B cell (primary cell): Measurements from ENCODE around the gene ENO4. TPM values are rescaled to one million over a fixed set of nuclear protein-coding genes. Genes with fewer than 3 reads are reported as not detected.

Experiments
- ATAC-seq: fragments of 200-7000 bp; cut with Tn5 transposase; one replicate; pipeline ENCODE4 v1.10.0; 2021; ENCODE audit warnings: low read depth, mild to moderate bottlenecking, moderate number of reproducible peaks, moderate library complexity
- CTCF ChIA-PET: fragments of 350-600 bp; sonication (Branson Sonifier 250); formaldehyde crosslinking; loops from one replicate; lab custom pipeline; 2021; ENCODE audit warnings: antibody characterized with exemption, inconsistent platforms; lab: Charles Lee
- POLR2A ChIA-PET: fragments of 350-600 bp; sonication (Branson Sonifier 250); formaldehyde crosslinking; loops from one replicate; lab custom pipeline; 2021; ENCODE audit warnings: antibody characterized with exemption; lab: Charles Lee
- DNase-seq: peaks from one replicate; pipeline ENCODE4 v3.0.0; 2013
- H2AFZ ChIP-seq: 2 replicates; pipeline ENCODE4 v1.6.1; 2012; ENCODE audit warnings: mild to moderate bottlenecking, low read depth, low read length; ENCODE audit not compliant: insufficient read depth, poor library complexity, severe bottlenecking
- H3K27ac ChIP-seq, 2 donors: 1 replicate in 1 of 2; 2 replicates in 1 of 2; pipeline ENCODE4 v1.5.1; 2012 to 2013; ENCODE audit warnings: low read length in 2 of 2, mild to moderate bottlenecking in 2 of 2, moderate library complexity in 1 of 2
- H3K27me3 ChIP-seq, 4 experiments: fragments of 200-600 bp in 1 of 4; sonication (generic) in 1 of 4; replicated peaks in 1 of 4; 1 replicate in 2 of 4; 2 replicates in 2 of 4; pipeline versions ENCODE4 v1.6.1 to v1.7.0; 2013 to 2016; ENCODE audit warnings: low read length in 3 of 4, mild to moderate bottlenecking in 2 of 4, mixed read lengths in 1 of 4, moderate library complexity in 1 of 4; ENCODE audit not compliant: insufficient read depth in 4 of 4, control insufficient read depth in 3 of 4; ENCODE audit errors: control extremely low read depth in 1 of 4
- H3K36me3 ChIP-seq, 2 experiments: replicated peaks in 1 of 2; 1 replicate in 1 of 2; 2 replicates in 1 of 2; pipeline versions ENCODE4 v1.6.1 to v1.7.1; 2013; ENCODE audit warnings: low read length in 1 of 2; ENCODE audit not compliant: insufficient read depth in 2 of 2, control insufficient read depth in 1 of 2; ENCODE audit errors: control extremely low read depth in 1 of 2, extremely low read depth in 1 of 2
- H3K4me1 ChIP-seq, 2 donors: fragments of 200-600 bp in 1 of 2; sonication (generic) in 1 of 2; 1 replicate in 1 of 2; 2 replicates in 1 of 2; pipeline versions ENCODE4 v1.5.1 to v1.6.1; 2013 to 2017; ENCODE audit warnings: low read length in 2 of 2; ENCODE audit not compliant: control insufficient read depth in 2 of 2, insufficient read depth in 2 of 2
- H3K4me2 ChIP-seq: replicated peaks from 2 replicates; pipeline ENCODE3; 2012; ENCODE audit warnings: mild to moderate bottlenecking, low read depth, low read length; ENCODE audit not compliant: poor library complexity, severe bottlenecking
- H3K4me3 ChIP-seq, 5 experiments: fragments of 200-600 bp in 1 of 5; sonication (generic) in 1 of 5; 1 replicate in 3 of 5; 2 replicates in 2 of 5; pipeline versions ENCODE4 v1.5.1 to v1.7.0; 2011 to 2016; ENCODE audit warnings: low read length in 4 of 5, mild to moderate bottlenecking in 4 of 5, low read depth in 2 of 5, control low read depth in 1 of 5, moderate library complexity in 1 of 5; ENCODE audit not compliant: insufficient read depth in 1 of 5; ENCODE audit errors: control extremely low read depth in 1 of 5, extremely low read depth in 1 of 5
- H3K79me2 ChIP-seq: fragments of 200-600 bp; sonication (generic); one replicate; pipeline ENCODE4 v1.6.0; 2016; ENCODE audit warnings: low read length; ENCODE audit not compliant: control insufficient read depth, insufficient read depth
- H3K9ac ChIP-seq: fragments of 200-600 bp; sonication (generic); 2 replicates; pipeline ENCODE4 v1.6.1; 2017; ENCODE audit warnings: mild to moderate bottlenecking, low read length, moderate library complexity
- H3K9me3 ChIP-seq, 3 donors: one replicate each; pipeline versions ENCODE4 v1.6.1 to v1.7.1; 2013; ENCODE audit warnings: low read length in 2 of 3; ENCODE audit not compliant: control insufficient read depth in 2 of 3, insufficient read depth in 1 of 3; ENCODE audit errors: control extremely low read depth in 1 of 3
- H4K20me1 ChIP-seq: 2 replicates; pipeline ENCODE4 v1.6.0; 2012; ENCODE audit warnings: mild to moderate bottlenecking, low read length; ENCODE audit not compliant: insufficient read depth, control insufficient read depth, poor library complexity, severe bottlenecking
- H3K27ac Mint-ChIP-seq: one replicate; pipeline ENCODE4 v1.8.0; 2021; ENCODE audit warnings: mixed read lengths
- H3K27me3 Mint-ChIP-seq: one replicate; pipeline ENCODE4 v1.8.0; 2021; ENCODE audit warnings: mixed read lengths
- H3K4me1 Mint-ChIP-seq: one replicate; pipeline ENCODE4 v1.8.0; 2021; ENCODE audit warnings: mixed read lengths
- H3K4me3 Mint-ChIP-seq: one replicate; pipeline ENCODE4 v1.8.0; 2021; ENCODE audit warnings: mixed read lengths
- H3K9me3 Mint-ChIP-seq: one replicate; pipeline ENCODE4 v1.8.0; 2022; ENCODE audit warnings: mixed read lengths; ENCODE audit not compliant: insufficient read depth
- CTCF ChIP-seq: fragments of 200-600 bp; IDR thresholded peaks from one replicate; pipeline ENCODE4 v1.8.0; 2022; ENCODE audit warnings: antibody characterized with exemption, mild to moderate bottlenecking
- EZH2 ChIP-seq: IDR thresholded peaks from 2 replicates; pipeline ENCODE4 v1.6.1; 2012; ENCODE audit warnings: borderline replicate concordance, low read depth, mild to moderate bottlenecking, moderate library complexity, low read length; ENCODE audit not compliant: insufficient read depth, poor library complexity, severe bottlenecking
- WGBS: methylation state at CpG from one replicate; pipeline ENCODE4 v1.1.5; 2013; ENCODE audit warnings: missing lambda C conversion rate; ENCODE audit not compliant: insufficient coverage; 5-methylcytosine and 5-hydroxymethylcytosine counted together
- intact Hi-C: fragments of 100-400 bp; cut with micrococcal nuclease; formaldehyde crosslinking; loops from one replicate; pipeline ENCODE4 v1.10.0; 2022
- polyA plus RNA-seq: library from polyadenylated mRNA; depleted of rRNA; stranded (reverse); fragments of >200 nt; gene quantifications from 2 replicates; pipeline ENCODE4 v1.2.3, GENCODE V29; 2012
- total RNA-seq, 2 donors: library from RNA; stranded (reverse); fragments of 120-200 nt in 1 of 2; gene quantifications; 1 replicate in 1 of 2; 2 replicates in 1 of 2; pipeline versions ENCODE4 v1.2.3 to v1.2.4, GENCODE V29; 2013 to 2022

Gene ENO4
- total and polyA plus RNA-seq, 2 donors (not counting 1 experiment from before 2014, with no cell fraction given) = 0.07 to 0.37 TPM

GRCh38 chr10:116829711-116830110 is 19.6 kb upstream of the ENO4 start:
- H3K36me3 ChIP-seq = no peaks in the 10 kb centered on the region
- H3K27ac ChIP-seq = no peak overlapping the region
- TF ChIP-seq EZH2 (no peak), CTCF (no peak)
- ATAC-seq (no peak), DNase-seq (no peak)
- H3K4me1 ChIP-seq = no peaks in the 10 kb centered on the region
- no peaks in the 10 kb centered on the region for H3K4me1 Mint-ChIP-seq
- H3K9me3 Mint-ChIP-seq = no peaks in the 10 kb centered on the region
- ChIA-PET CTCF (interaction anchor here (1.5 kb wide), 1 partner anchor 345 kb away, joined by 3 read pairs; no protein-coding TSS in a partner anchor), POLR2A (no interaction called here)
- H3K9me3 ChIP-seq = no peaks in the 10 kb centered on the region
- H4K20me1 ChIP-seq = no peaks in the 10 kb centered on the region
- intact Hi-C loops = no loop called here
- H3K27me3 ChIP-seq = no peaks in the 10 kb centered on the region
- H3K9ac ChIP-seq = no peak overlapping the region
- 97% methylated on average over 8 of the region's 9 CpGs for WGBS
- H3K27me3 Mint-ChIP-seq = no peaks in the 10 kb centered on the region
- H3K4me3 Mint-ChIP-seq = no peak overlapping the region
- H2AFZ ChIP-seq = no peak overlapping the region
- H3K79me2 ChIP-seq = no peaks in the 10 kb centered on the region
- no peak overlapping the region for H3K27ac Mint-ChIP-seq
- no peak overlapping the region for H3K4me3 ChIP-seq
- H3K4me2 ChIP-seq = no peak overlapping the region

GRCh38 chr10:116831086-116831485 is 18.2 kb upstream of the ENO4 start:
- Histone ChIP-seq H3K4me3 (no peak overlapping the region), H4K20me1 (no peaks in the 10 kb centered on the region), H3K9me3 (no peaks in the 10 kb centered on the region), H3K36me3 (no peaks in the 10 kb centered on the region), H3K4me2 (no peak overlapping the region), H3K9ac (no peak overlapping the region), H2AFZ (no peak overlapping the region), H3K27me3 (no peaks in the 10 kb centered on the region), H3K79me2 (no peaks in the 10 kb centered on the region), H3K27ac (no peak overlapping the region), H3K4me1 (no peaks in the 10 kb centered on the region)
- POLR2A ChIA-PET = no interaction called here
- ATAC-seq (no peak), DNase-seq (no peak)
- no peak overlapping the region for H3K4me3 Mint-ChIP-seq
- TF ChIP-seq EZH2 (no peak), CTCF (no peak)
- no peaks in the 10 kb centered on the region for H3K27me3 Mint-ChIP-seq
- no peaks in the 10 kb centered on the region for H3K4me1 Mint-ChIP-seq
- H3K9me3 Mint-ChIP-seq = no peaks in the 10 kb centered on the region
- WGBS = 100% methylated on average over 1 of the region's 4 CpGs
- intact Hi-C loops = no loop called here
- no peak overlapping the region for H3K27ac Mint-ChIP-seq
- CTCF ChIA-PET = interaction anchor here (1.5 kb wide), 1 partner anchor 344 kb away, joined by 3 read pairs; no protein-coding TSS in a partner anchor
